HUDEP-2 (cell line): ENCODE measurements around the gene CC2D1B.

ENCODE experiments used
- DNase-seq, 76 experiments: peaks; one replicate each; lab custom pipeline; 2025; ENCODE audit not compliant: unreplicated experiment in 76 of 76; lab: John Stamatoyannopoulos, UW

Gene CC2D1B

GRCh38 chr1:52306227-52307006 is 59.6 kb downstream of the CC2D1B start:
- DNase-seq, result no peak

- no peak for DNase-seq
These were observed 60.4 kb downstream of the CC2D1B start for GRCh38 chr1:52305417-52306226.
